ENCODE measurements around the gene IFT122.
"Not testable (repeated sequence)": the region's sequence is repeated elsewhere in the genome, so short reads cannot be mapped to it uniquely, and the experiment has no call there.

IFT122 gene

DNA sequence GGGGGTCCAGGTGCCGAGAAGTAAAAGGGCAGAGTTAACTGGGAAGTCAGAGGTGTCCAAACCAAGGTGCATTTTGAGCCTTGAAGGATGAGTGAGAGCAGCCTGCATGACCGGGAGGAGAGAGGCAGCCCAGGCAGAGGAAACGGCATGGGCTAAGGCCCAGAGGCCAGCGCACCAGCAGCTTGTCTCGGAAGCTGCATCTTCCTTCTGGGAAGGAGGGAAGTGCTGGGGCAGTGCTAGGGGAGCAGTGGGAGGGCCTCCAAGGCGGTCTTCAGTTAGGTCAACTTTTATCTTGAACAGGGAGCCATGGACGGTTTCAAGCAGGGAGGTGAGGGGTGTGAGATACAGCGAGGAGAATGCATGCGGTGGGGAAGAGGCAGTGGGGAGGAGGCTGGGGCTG lies 104.0 kb downstream of the IFT122 start:
- TF ChIP-seq YY1 (IDR thresholded peaks at IDR 0.05; ENCODE audit: insufficient read depth, insufficient read length): no peak
- no peak for TF ChIP-seq SUZ12 (IDR thresholded peaks at IDR 0.05; ENCODE audit: extremely low read depth, insufficient read depth, insufficient read length)
- no peak for TF ChIP-seq ZNF274 (IDR thresholded peaks at IDR 0.05; ENCODE audit: low read depth, low read length)

GRCh38 chr3:129545951-129546350 lies 105.9 kb downstream of the IFT122 start:
- not testable (repeated sequence) for DNase-seq (ENCODE audit: low read depth, low spot score); H3K36me3 ChIP-seq (ENCODE audit: insufficient read depth, insufficient read length, low read length); H3K9me3 ChIP-seq (ENCODE audit: insufficient read depth, low read length); H3K9ac ChIP-seq (ENCODE audit: insufficient read length, low read depth); H3K4me3 ChIP-seq (ENCODE audit: insufficient read length, low read depth); H3K27me3 ChIP-seq (ENCODE audit: insufficient read depth, insufficient read length)
- H3K4me1 ChIP-seq (ENCODE audit: insufficient read depth, insufficient read length): peaks cover 13% of the 10 kb centered on the region

More for the DNA sequence above, 104.0 kb downstream of the IFT122 start:
- Histone ChIP-seq H3K27me3 (ENCODE audit: insufficient read depth, insufficient read length) (no peaks in the 10 kb centered on the region), H3K9ac (ENCODE audit: insufficient read length, low read depth) (no peak overlapping the region), H3K36me3 (ENCODE audit: insufficient read depth, insufficient read length, low read length) (no peaks in the 10 kb centered on the region), H3K4me3 (ENCODE audit: insufficient read length, low read depth) (no peak overlapping the region), H3K9me3 (ENCODE audit: insufficient read depth, low read length) (no peaks in the 10 kb centered on the region), H3K4me1 (ENCODE audit: insufficient read depth, insufficient read length) (peaks cover 12% of the 10 kb centered on the region)
- no peak for DNase-seq (ENCODE audit: low read depth, low spot score)

DNA sequence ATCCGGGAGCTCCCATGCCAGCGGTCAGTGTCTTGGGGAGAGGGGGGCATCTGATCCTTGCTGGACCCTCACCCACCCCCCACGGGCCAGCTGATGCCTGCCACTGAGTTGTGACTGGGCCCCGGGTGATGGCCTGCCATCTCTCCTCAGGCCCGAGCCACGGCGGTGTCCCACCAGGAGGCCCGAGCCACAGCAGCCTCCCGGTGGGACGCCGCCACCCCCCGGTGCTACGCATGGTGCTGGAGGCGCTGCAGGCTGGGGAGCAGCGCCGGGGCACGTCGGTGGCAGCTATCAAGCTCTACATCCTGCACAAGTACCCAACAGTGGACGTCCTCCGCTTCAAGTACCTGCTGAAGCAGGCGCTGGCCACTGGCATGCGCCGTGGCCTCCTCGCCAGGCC lies 107.2 kb downstream of the IFT122 start:
- DNase-seq (ENCODE audit: low read depth, low spot score): no peak
- no peak for TF ChIP-seq YY1 (IDR thresholded peaks at IDR 0.05; ENCODE audit: insufficient read depth, insufficient read length)
- no peak for TF ChIP-seq ZNF274 (IDR thresholded peaks at IDR 0.05; ENCODE audit: low read depth, low read length)
- H3K36me3 ChIP-seq (ENCODE audit: insufficient read depth, insufficient read length, low read length): peaks cover 6% of the 10 kb centered on the region
- H3K4me1 ChIP-seq (ENCODE audit: insufficient read depth, insufficient read length): peaks cover 13% of the 10 kb centered on the region
- no peak overlapping the region for H3K4me3 ChIP-seq (ENCODE audit: insufficient read length, low read depth)
- no peak overlapping the region for H3K9ac ChIP-seq (ENCODE audit: insufficient read length, low read depth)
- H3K9me3 ChIP-seq (ENCODE audit: insufficient read depth, low read length): no peaks in the 10 kb centered on the region
- H3K27me3 ChIP-seq (ENCODE audit: insufficient read depth, insufficient read length): no peaks in the 10 kb centered on the region

DNA sequence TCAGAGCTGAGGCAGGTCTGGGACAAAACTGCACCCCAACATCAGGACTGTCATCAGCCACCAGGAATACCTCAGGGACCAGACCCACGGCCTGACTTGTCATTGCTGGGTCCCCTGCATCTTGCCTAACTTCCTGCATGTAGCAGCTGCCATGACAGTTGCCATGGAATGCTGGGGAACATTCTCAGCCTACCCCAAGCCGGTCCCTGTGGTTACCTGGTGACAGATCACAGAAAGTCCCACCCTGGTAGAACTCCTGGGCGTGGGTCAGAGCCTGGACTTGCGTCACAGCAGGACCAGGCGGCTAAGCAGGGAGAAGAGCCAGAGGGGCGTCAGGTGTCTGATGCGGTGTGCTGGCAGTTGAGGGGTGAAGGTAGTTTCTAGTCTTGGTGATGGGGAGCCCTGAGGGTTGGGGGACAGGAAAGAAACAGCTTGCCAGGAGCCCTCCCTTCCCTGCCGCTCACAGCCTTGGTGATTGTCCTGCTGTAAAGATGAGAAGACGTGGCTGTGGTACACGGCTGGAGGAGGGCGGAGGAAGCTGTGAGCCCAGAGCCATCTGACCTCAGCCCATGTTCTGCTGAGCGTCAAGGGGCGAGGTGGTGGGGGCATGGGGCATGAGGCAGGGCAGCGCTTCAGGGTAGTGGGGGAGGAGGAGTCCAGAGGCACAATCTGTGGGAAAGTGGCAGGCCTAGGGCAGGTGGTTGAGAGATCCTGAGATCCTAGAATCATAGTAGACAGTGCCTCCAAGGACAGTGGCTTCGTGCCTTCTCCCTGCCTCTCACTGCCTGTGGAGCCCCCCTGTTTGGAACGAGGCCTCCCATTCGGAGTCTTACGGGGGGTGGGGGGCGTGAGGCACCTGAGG lies 108.3 kb downstream of the IFT122 start:
- Histone ChIP-seq H3K4me3 (ENCODE audit: insufficient read length, low read depth) (no peak overlapping the region), H3K4me1 (ENCODE audit: insufficient read depth, insufficient read length) (peaks cover 16% of the 10 kb centered on the region), H3K36me3 (ENCODE audit: insufficient read depth, insufficient read length, low read length) (peaks cover 17% of the 10 kb centered on the region), H3K9ac (ENCODE audit: insufficient read length, low read depth) (peak overlapping the region; percentile 2), H3K9me3 (ENCODE audit: insufficient read depth, low read length) (no peaks in the 10 kb centered on the region), H3K27me3 (ENCODE audit: insufficient read depth, insufficient read length) (no peaks in the 10 kb centered on the region)
- TF ChIP-seq YY1 (IDR thresholded peaks at IDR 0.05; ENCODE audit: insufficient read depth, insufficient read length): no peak
- TF ChIP-seq ZNF274 (IDR thresholded peaks at IDR 0.05; ENCODE audit: low read depth, low read length): no peak
- TF ChIP-seq SUZ12 (IDR thresholded peaks at IDR 0.05; ENCODE audit: extremely low read depth, insufficient read depth, insufficient read length): no peak
- DNase-seq (ENCODE audit: low read depth, low spot score): no peak

DNA sequence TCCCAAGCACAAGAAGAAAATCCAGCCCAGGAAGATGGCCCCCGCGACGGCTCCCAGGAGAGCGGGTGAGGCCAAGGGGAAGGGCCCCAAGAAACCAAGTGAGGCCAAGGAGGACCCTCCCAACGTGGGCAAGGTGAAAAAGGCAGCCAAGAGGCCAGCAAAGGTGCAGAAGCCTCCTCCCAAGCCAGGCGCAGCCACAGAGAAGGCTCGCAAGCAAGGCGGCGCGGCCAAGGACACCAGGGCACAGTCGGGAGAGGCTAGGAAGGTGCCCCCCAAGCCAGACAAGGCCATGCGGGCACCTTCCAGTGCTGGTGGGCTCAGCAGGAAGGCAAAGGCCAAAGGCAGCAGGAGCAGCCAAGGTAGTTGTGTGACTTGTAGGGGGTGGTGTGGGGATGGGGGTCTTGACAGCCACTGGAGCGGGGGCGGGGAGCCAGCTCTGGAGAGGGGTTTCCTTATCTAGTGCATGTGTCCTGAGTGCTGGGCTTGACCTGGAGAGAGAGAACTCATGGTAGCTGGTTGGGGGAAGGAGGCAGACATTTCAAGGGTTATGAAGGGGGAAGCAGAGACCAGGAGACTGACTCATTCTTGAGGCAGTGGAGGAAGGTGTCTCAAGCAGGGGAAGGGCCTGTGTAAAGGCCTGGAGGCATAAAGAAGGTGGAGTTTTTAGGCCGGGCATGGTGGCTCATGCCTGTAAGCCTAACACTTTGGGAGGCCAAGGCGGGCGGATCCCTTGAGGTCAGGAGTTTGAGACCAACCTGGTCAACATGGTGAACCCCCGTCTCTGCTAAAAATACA lies 109.2 kb downstream of the IFT122 start:
- peaks cover 25% of the 10 kb centered on the region for H3K36me3 ChIP-seq (ENCODE audit: insufficient read depth, insufficient read length, low read length)
- peak overlapping the region; percentile 2 for H3K9ac ChIP-seq (ENCODE audit: insufficient read length, low read depth)

DNA sequence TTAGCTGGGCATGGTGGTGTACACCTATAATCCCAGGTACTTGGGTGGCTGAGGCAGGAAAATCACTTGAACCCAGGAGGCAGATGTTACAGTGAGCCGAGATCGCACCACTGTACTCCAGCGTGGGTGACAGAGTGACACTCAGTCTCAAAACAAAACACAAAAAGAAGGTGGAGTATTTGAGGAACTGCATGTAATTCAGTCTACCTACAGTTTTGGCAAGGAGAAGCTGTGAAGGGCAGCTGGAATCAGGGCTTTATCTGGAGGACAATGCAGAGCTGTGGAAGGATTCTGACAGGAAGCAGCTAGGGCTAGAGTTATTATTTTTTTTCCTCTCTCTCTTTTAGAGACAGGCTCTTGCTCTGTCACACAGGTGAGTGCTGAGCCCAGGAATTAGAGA lies 109.8 kb downstream of the IFT122 start:
- Histone ChIP-seq H3K27me3 (ENCODE audit: insufficient read depth, insufficient read length) (no peaks in the 10 kb centered on the region), H3K4me1 (ENCODE audit: insufficient read depth, insufficient read length) (peaks cover 16% of the 10 kb centered on the region), H3K9ac (ENCODE audit: insufficient read length, low read depth) (no peak overlapping the region), H3K9me3 (ENCODE audit: insufficient read depth, low read length) (no peaks in the 10 kb centered on the region), H3K4me3 (ENCODE audit: insufficient read length, low read depth) (no peak overlapping the region), H3K36me3 (ENCODE audit: insufficient read depth, insufficient read length, low read length) (peaks cover 31% of the 10 kb centered on the region)
- no peak for DNase-seq (ENCODE audit: low read depth, low spot score)
- TF ChIP-seq ZNF274 (IDR thresholded peaks at IDR 0.05; ENCODE audit: low read depth, low read length) (no peak), YY1 (IDR thresholded peaks at IDR 0.05; ENCODE audit: insufficient read depth, insufficient read length) (no peak), SUZ12 (IDR thresholded peaks at IDR 0.05; ENCODE audit: extremely low read depth, insufficient read depth, insufficient read length) (no peak)

More for the DNA sequence above, 109.2 kb downstream of the IFT122 start:
- Histone ChIP-seq H3K4me1 (ENCODE audit: insufficient read depth, insufficient read length) (peaks cover 12% of the 10 kb centered on the region), H3K4me3 (ENCODE audit: insufficient read length, low read depth) (no peak overlapping the region), H3K9me3 (ENCODE audit: insufficient read depth, low read length) (no peaks in the 10 kb centered on the region), H3K27me3 (ENCODE audit: insufficient read depth, insufficient read length) (no peaks in the 10 kb centered on the region)
- DNase-seq (ENCODE audit: low read depth, low spot score): no peak
- TF ChIP-seq ZNF274 (IDR thresholded peaks at IDR 0.05; ENCODE audit: low read depth, low read length): no peak
- TF ChIP-seq SUZ12 (IDR thresholded peaks at IDR 0.05; ENCODE audit: extremely low read depth, insufficient read depth, insufficient read length): no peak
- TF ChIP-seq YY1 (IDR thresholded peaks at IDR 0.05; ENCODE audit: insufficient read depth, insufficient read length): no peak

GRCh38 chr3:129552287-129553050 lies 112.4 kb downstream of the IFT122 start:
- H3K4me1 ChIP-seq (ENCODE audit: insufficient read depth, insufficient read length): peaks cover 23% of the 10 kb centered on the region
- DNase-seq (ENCODE audit: low read depth, low spot score): no peak
- no peaks in the 10 kb centered on the region for H3K27me3 ChIP-seq (ENCODE audit: insufficient read depth, insufficient read length)
- H3K36me3 ChIP-seq (ENCODE audit: insufficient read depth, insufficient read length, low read length): peaks cover 58% of the 10 kb centered on the region
- H3K4me3 ChIP-seq (ENCODE audit: insufficient read length, low read depth): no peak overlapping the region
- no peak for TF ChIP-seq YY1 (IDR thresholded peaks at IDR 0.05; ENCODE audit: insufficient read depth, insufficient read length)
- H3K9ac ChIP-seq (ENCODE audit: insufficient read length, low read depth): peak overlapping the region; percentile 53
- no peaks in the 10 kb centered on the region for H3K9me3 ChIP-seq (ENCODE audit: insufficient read depth, low read length)

Data from NT2/D1 (cell line).